Tibial nerve (tissue), 4 donors: ENCODE data around the gene CLTCL1.

Experiments
- CTCF ChIP-seq, 5 experiments: fragments of 200-600 bp in 3 of 5; fragments of 450-650 bp in 2 of 5; sonication (generic) in 3 of 5; IDR thresholded peaks; one replicate each; pipeline ENCODE4 v1.5.1; 2016 to 2019; ENCODE audit warnings: antibody characterized with exemption in 5 of 5, mild to moderate bottlenecking in 3 of 5, moderate library complexity in 2 of 5
- EP300 ChIP-seq, 2 donors: sonication (generic); formaldehyde crosslinking; IDR thresholded peaks; one replicate each; pipeline ENCODE4 v1.6.1; 2017; ENCODE audit warnings: antibody characterized with exemption in 2 of 2, mild to moderate bottlenecking in 1 of 2
- POLR2A ChIP-seq, 2 donors: fragments of 450-650 bp; IDR thresholded peaks; one replicate each; pipeline ENCODE4 v1.6.1; 2017; ENCODE audit warnings: antibody characterized with exemption in 2 of 2, mild to moderate bottlenecking in 2 of 2, moderate library complexity in 2 of 2

GRCh38 chr22:19169947-19170318, 121.6 kb downstream of the CLTCL1 start:
- TF ChIP-seq CTCF (IDR thresholded peaks at IDR 0.05): no peak
- TF ChIP-seq POLR2A (IDR thresholded peaks at IDR 0.05): no peak
- no peak for TF ChIP-seq EP300 (IDR thresholded peaks at IDR 0.05)
